Neural progenitor cell (in vitro differentiated cells): ENCODE results near the gene OLFML2B. TPM values are rescaled to one million over a fixed set of nuclear protein-coding genes. Genes with fewer than 3 reads are reported as not detected.

Experiments used
- DNase-seq: peaks from one replicate; pipeline ENCODE4 v3.0.0-alpha.2; 2016; ENCODE audit warnings: low spot score
- H2AFZ ChIP-seq: fragments of 200-600 bp; sonication (generic); replicated peaks from 2 replicates; pipeline ENCODE4 v1.6.1; 2016; ENCODE audit warnings: antibody characterized with exemption
- H3F3A ChIP-seq: fragments of 200-600 bp; sonication (generic); 2 replicates; pipeline ENCODE4 v1.6.1; 2016; ENCODE audit warnings: antibody characterized with exemption, low read depth
- H3K27ac ChIP-seq: fragments of 200-600 bp; sonication (generic); 2 replicates; pipeline ENCODE4 v1.5.1; 2016; ENCODE audit warnings: mild to moderate bottlenecking
- H3K27me3 ChIP-seq: fragments of 200-600 bp; sonication (generic); 2 replicates; pipeline ENCODE4 v1.6.1; 2016; ENCODE audit warnings: mild to moderate bottlenecking, moderate library complexity
- H3K36me3 ChIP-seq: fragments of 200-600 bp; sonication (generic); 2 replicates; pipeline ENCODE4 v1.5.1; 2016
- H3K4me1 ChIP-seq: fragments of 200-600 bp; sonication (generic); 2 replicates; pipeline ENCODE4 v1.6.1; 2016; ENCODE audit warnings: mixed run types
- H3K4me2 ChIP-seq: fragments of 200-600 bp; sonication (generic); 2 replicates; pipeline ENCODE4 v1.6.1; 2016
- H3K4me3 ChIP-seq: fragments of 200-600 bp; sonication (generic); 2 replicates; pipeline ENCODE4 v1.5.1; 2016
- H3K79me2 ChIP-seq: fragments of 200-600 bp; sonication (generic); 2 replicates; pipeline ENCODE4 v1.6.1; 2016; ENCODE audit warnings: low read depth
- H3K9ac ChIP-seq: fragments of 200-600 bp; sonication (generic); 2 replicates; pipeline ENCODE4 v1.6.1; 2016
- H3K9me3 ChIP-seq: fragments of 200-600 bp; sonication (generic); 2 replicates; pipeline ENCODE4 v1.5.1; 2016; ENCODE audit warnings: low read depth
- H4K20me1 ChIP-seq: fragments of 200-600 bp; sonication (generic); 2 replicates; pipeline ENCODE4 v1.6.1; 2016; ENCODE audit warnings: low read depth
- H3K27ac Mint-ChIP-seq: 3 replicates; pipeline ENCODE4 v1.8.0; 2021; ENCODE audit warnings: mixed read lengths
- H3K27me3 Mint-ChIP-seq: 2 replicates; pipeline ENCODE4 v1.8.0; 2022; ENCODE audit warnings: low read depth, mild to moderate bottlenecking, inconsistent platforms, moderate library complexity, mixed read lengths; ENCODE audit not compliant: insufficient read depth
- H3K36me3 Mint-ChIP-seq: 3 replicates; pipeline ENCODE4 v1.8.0; 2021; ENCODE audit warnings: mixed read lengths
- H3K4me1 Mint-ChIP-seq: 3 replicates; pipeline ENCODE4 v1.8.0; 2021; ENCODE audit warnings: mixed read lengths
- H3K4me3 Mint-ChIP-seq: 3 replicates; pipeline ENCODE4 v1.8.0; 2021; ENCODE audit warnings: mild to moderate bottlenecking, moderate library complexity, mixed read lengths
- H3K9me3 Mint-ChIP-seq: 3 replicates; pipeline ENCODE4 v1.8.0; 2020; ENCODE audit warnings: mixed read lengths
- CTCF ChIP-seq: fragments of 200-600 bp; sonication (generic); IDR thresholded peaks from 2 replicates; pipeline ENCODE4 v1.5.1; 2017; ENCODE audit warnings: antibody characterized with exemption, mild to moderate bottlenecking
- EZH2 ChIP-seq: fragments of 200-600 bp; sonication (generic); IDR thresholded peaks from 2 replicates; pipeline ENCODE4 v1.6.1; 2017; ENCODE audit warnings: antibody characterized with exemption, mild to moderate bottlenecking, moderate library complexity
- EZH2phosphoT487 ChIP-seq: fragments of 200-600 bp; sonication (generic); IDR thresholded peaks from 2 replicates; pipeline ENCODE4 v1.6.1; 2017; ENCODE audit warnings: antibody characterized with exemption
- total RNA-seq: library from RNA; depleted of rRNA; stranded (reverse); fragments of >200 nt; gene quantifications from 2 replicates; pipeline ENCODE4 v1.2.3, GENCODE V29; 2015; ENCODE audit warnings: low replicate concordance

OLFML2B gene
- total RNA-seq, 1 donor from 2014 or later = 1.3 TPM

- Histone ChIP-seq H3K79me2 (no peaks in the 10 kb centered on the region), H3K9ac (no peak overlapping the region), H4K20me1 (no peaks in the 10 kb centered on the region), H3K4me3 (no peak overlapping the region), H3F3A (no peaks in the 10 kb centered on the region), H3K4me2 (no peak overlapping the region), H3K9me3 (no peaks in the 10 kb centered on the region), H3K36me3 (no peaks in the 10 kb centered on the region), H2AFZ (no peak overlapping the region), H3K27ac (no peak overlapping the region), H3K4me1 (no peaks in the 10 kb centered on the region), H3K27me3 (peaks cover 29% of the 10 kb centered on the region)
- H3K4me1 Mint-ChIP-seq = no peaks in the 10 kb centered on the region
- no peak overlapping the region for H3K27ac Mint-ChIP-seq
- DNase-seq = no peak
- H3K36me3 Mint-ChIP-seq = peaks cover 2% of the 10 kb centered on the region
- H3K4me3 Mint-ChIP-seq = no peak overlapping the region
- H3K27me3 Mint-ChIP-seq = peaks cover 12% of the 10 kb centered on the region
- peaks cover 4% of the 10 kb centered on the region for H3K9me3 Mint-ChIP-seq
- TF ChIP-seq EZH2phosphoT487 (no peak), EZH2 (no peak), CTCF (no peak)
Observed at GRCh38 chr1:162030759-162031280, 7.2 kb upstream of the OLFML2B start.

- H3K4me2 ChIP-seq = no peak overlapping the region
- H2AFZ ChIP-seq = no peak overlapping the region
- DNase-seq = no peak
Observed at GRCh38 chr1:162029157-162029556, 5.5 kb upstream of the OLFML2B start.

GRCh38 chr1:162028726-162029125 is 5.1 kb upstream of the OLFML2B start:
- H3K79me2 ChIP-seq = no peaks in the 10 kb centered on the region
- H4K20me1 ChIP-seq = no peaks in the 10 kb centered on the region
- Mint-ChIP-seq H3K27me3 (peaks cover 10% of the 10 kb centered on the region), H3K4me3 (no peak overlapping the region), H3K9me3 (peaks cover 4% of the 10 kb centered on the region), H3K27ac (no peak overlapping the region), H3K4me1 (peaks cover 4% of the 10 kb centered on the region), H3K36me3 (peaks cover 5% of the 10 kb centered on the region)
- no peak for TF ChIP-seq EZH2
- no peak for TF ChIP-seq CTCF
- no peak for TF ChIP-seq EZH2phosphoT487
- no peaks in the 10 kb centered on the region for H3K4me1 ChIP-seq
- no peak overlapping the region for H3K9ac ChIP-seq
- H3K4me2 ChIP-seq = no peak overlapping the region
- H3K27ac ChIP-seq = no peak overlapping the region
- no peak overlapping the region for H3K4me3 ChIP-seq
- H3F3A ChIP-seq = no peaks in the 10 kb centered on the region
- peaks cover 43% of the 10 kb centered on the region for H3K27me3 ChIP-seq
- DNase-seq = no peak
- H3K9me3 ChIP-seq = no peaks in the 10 kb centered on the region
- H2AFZ ChIP-seq = no peak overlapping the region
- no peaks in the 10 kb centered on the region for H3K36me3 ChIP-seq

More at GRCh38 chr1:162029157-162029556, 5.5 kb upstream of the OLFML2B start:
- H3K4me3 Mint-ChIP-seq = no peak overlapping the region
- TF ChIP-seq CTCF (no peak), EZH2 (no peak), EZH2phosphoT487 (no peak)
- Histone ChIP-seq H3K79me2 (no peaks in the 10 kb centered on the region), H3K27ac (no peak overlapping the region), H3K9ac (no peak overlapping the region), H3K4me1 (no peaks in the 10 kb centered on the region), H4K20me1 (no peaks in the 10 kb centered on the region), H3K9me3 (no peaks in the 10 kb centered on the region), H3K4me3 (no peak overlapping the region), H3K27me3 (peaks cover 44% of the 10 kb centered on the region), H3F3A (no peaks in the 10 kb centered on the region), H3K36me3 (no peaks in the 10 kb centered on the region)
- H3K9me3 Mint-ChIP-seq = peaks cover 4% of the 10 kb centered on the region
- H3K27ac Mint-ChIP-seq = no peak overlapping the region
- peaks cover 4% of the 10 kb centered on the region for H3K4me1 Mint-ChIP-seq
- H3K36me3 Mint-ChIP-seq = peaks cover 5% of the 10 kb centered on the region
- peaks cover 12% of the 10 kb centered on the region for H3K27me3 Mint-ChIP-seq
